Small intestine (tissue), 16 donors: ENCODE results near the gene ZNF783. TPM values are rescaled to one million over a fixed set of nuclear protein-coding genes. Genes with fewer than 3 reads are reported as not detected.

ENCODE experiments used
- DNase-seq, 2 donors: peaks; one replicate each; pipeline versions ENCODE4 v3.0.0 to v3.0.0-alpha.2; 2013
- FAIRE-seq: peaks from 2 replicates; lab custom pipeline; 2012; peaks lifted over from hg19 to GRCh38; lab: Jason Lieb, UNC
- H3K27ac ChIP-seq, 3 donors: one replicate each; pipeline ENCODE4 v1.5.1; 2013; ENCODE audit warnings: low read length in 2 of 3, mild to moderate bottlenecking in 2 of 3, control low read depth in 1 of 3, inconsistent platforms in 1 of 3, low read depth in 1 of 3, moderate library complexity in 1 of 3
- H3K27me3 ChIP-seq, 3 donors: one replicate each; pipeline ENCODE4 v1.6.1; 2013; ENCODE audit warnings: low read length in 3 of 3, inconsistent platforms in 1 of 3; ENCODE audit not compliant: control insufficient read depth in 3 of 3, insufficient read depth in 3 of 3
- H3K36me3 ChIP-seq, 3 donors: one replicate each; pipeline ENCODE4 v1.6.1; 2013; ENCODE audit warnings: low read length in 3 of 3, inconsistent platforms in 1 of 3, low read depth in 1 of 3, mild to moderate bottlenecking in 1 of 3, moderate library complexity in 1 of 3; ENCODE audit not compliant: control insufficient read depth in 3 of 3, insufficient read depth in 2 of 3
- H3K4me1 ChIP-seq, 3 donors: one replicate each; pipeline ENCODE4 v1.6.1; 2013; ENCODE audit warnings: low read length in 2 of 3, inconsistent platforms in 1 of 3, low read depth in 1 of 3, mild to moderate bottlenecking in 1 of 3, moderate library complexity in 1 of 3; ENCODE audit not compliant: control insufficient read depth in 3 of 3, insufficient read depth in 2 of 3
- H3K4me3 ChIP-seq, 3 donors: one replicate each; pipeline ENCODE4 v1.5.1; 2013; ENCODE audit warnings: low read length in 3 of 3, control low read depth in 1 of 3, inconsistent platforms in 1 of 3, low read depth in 1 of 3, mild to moderate bottlenecking in 1 of 3, moderate library complexity in 1 of 3
- H3K9me3 ChIP-seq, 2 donors: one replicate each; pipeline ENCODE4 v1.6.1; 2013; ENCODE audit warnings: low read depth in 1 of 2, low read length in 1 of 2; ENCODE audit not compliant: control insufficient read depth in 2 of 2, insufficient read depth in 1 of 2
- WGBS, 3 donors: extraction: QIAGEN DNeasy Blood & Tissue Kit; methylation state at CpG; one replicate each; pipeline ENCODE4 v1.1.7; 2013; 5-methylcytosine and 5-hydroxymethylcytosine counted together
- long read RNA-seq, 10 donors: transcript quantifications; one replicate each; lab custom pipeline, GENCODE V29; 2026
- polyA plus RNA-seq, 4 donors: library from polyadenylated mRNA; stranded (reverse) in 3 of 4; unstranded in 1 of 4; fragments of 200-250 nt in 3 of 4; fragments of 120-200 nt in 1 of 4; gene quantifications; one replicate each; pipeline versions ENCODE4 v1.2.1 to v1.2.3, GENCODE V29; 2013
- donor health status: healthy with polysubstance abuse.
- donor health status: control.
- donor health status: control.
- donor health status: Bipolar disorder and iron deficiency.
- donor health status: healthy.

The ZNF783 gene
- 1 to 10 TPM; 3.2 to 9.8 (median 5.0) TPM for polyA plus RNA-seq
- long read RNA-seq, donor 1: 0 reads
- long read RNA-seq, donor 2: 0 reads
- long read RNA-seq, donor 3: 0 reads
- long read RNA-seq, donor 4: 0 reads
- long read RNA-seq, donor 5: 0 reads
- long read RNA-seq, donor 6: 0 reads
- long read RNA-seq, donor 7, full-length matches to known transcripts: 1 of 1 reads
- long read RNA-seq, donor 7, partial matches to known transcripts: 0 of 1 reads
- long read RNA-seq, donor 7, other reads (novel, unspliced or antisense): 0 of 1 reads
- long read RNA-seq, donor 8: 0 reads
- long read RNA-seq, donor 9: 0 reads
- long read RNA-seq, donor 10: 0 reads

- H3K4me3 ChIP-seq: peak within 1 kb of the TSS; percentile 48 to 71 (median 63)
- FAIRE-seq: no peak
- 0 to 2% (median 1%) methylated on average over 71 to 115 of the region's 115 CpGs for WGBS, 3 donors
These were observed at the start of gene ZNF783 for GRCh38 chr7:149261829-149262617. ZNF783 (plus strand) TSS chr7:149262196; CDS start chr7:149262334, 138 bp downstream.

DNA sequence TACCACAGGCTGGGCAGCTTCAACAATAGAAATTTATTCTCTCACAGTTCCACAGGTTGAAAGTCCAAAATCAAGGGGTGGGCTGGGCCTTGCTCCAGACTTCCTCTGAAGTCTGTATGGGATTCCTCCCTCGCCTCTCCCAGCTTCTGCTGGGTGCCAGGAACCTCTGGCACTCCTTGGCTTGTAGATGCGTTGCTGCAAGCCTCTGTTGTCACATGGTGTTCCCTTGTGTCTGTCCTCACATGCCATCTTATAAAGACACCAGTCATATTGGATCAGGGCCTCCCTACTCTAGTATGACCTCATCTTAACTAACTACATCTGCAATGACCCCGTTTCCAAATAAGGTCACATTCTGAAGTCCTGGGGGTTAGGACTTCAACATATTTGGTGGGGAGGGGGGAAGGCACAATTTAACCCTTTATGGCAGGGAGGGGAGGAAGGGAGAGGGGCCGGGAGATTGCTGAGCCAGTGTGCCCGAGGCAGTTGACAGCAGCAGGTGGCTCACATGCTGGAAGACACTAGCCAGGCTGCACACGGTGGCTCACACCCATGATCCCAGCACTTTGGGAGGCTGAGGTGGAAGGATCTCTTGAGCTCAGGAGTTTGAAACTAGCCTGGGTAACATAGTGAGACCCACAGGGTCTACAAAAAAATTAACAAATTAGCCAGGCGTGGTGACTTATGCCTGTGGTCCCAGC lies 47.8 kb upstream of the ZNF783 start:
- FAIRE-seq (no peak), DNase-seq (no peak)
- 78 to 85% (median 85%) methylated on average over 7 of the region's 7 CpGs for WGBS, 3 donors

More at GRCh38 chr7:149261829-149262617, at the start of gene ZNF783:
- Histone ChIP-seq H3K9me3 (peaks cover 0 to 2% of the 10 kb centered on the region in 2 donors), H3K4me1 (peaks cover 0 to 4% (median 3%) of the 10 kb centered on the region in 3 donors), H3K36me3 (peaks cover 9 to 24% (median 9%) of the 10 kb centered on the region in 3 donors), H3K27ac (peak within 1 kb of the TSS; percentile 69 to 97 (median 94)), H3K27me3 (no peaks in the 10 kb centered on the region)
- peak; percentile 86 to 97 for DNase-seq

GRCh38 chr7:149216402-149216801 lies 45.6 kb upstream of the ZNF783 start:
- Histone ChIP-seq H3K4me3 (no peak overlapping the region), H3K9me3 (no peaks in the 10 kb centered on the region), H3K27me3 (no peaks in the 10 kb centered on the region), H3K27ac (no peak overlapping the region), H3K36me3 (peaks cover 23 to 84% (median 37%) of the 10 kb centered on the region in 3 donors), H3K4me1 (no peaks in the 10 kb centered on the region)
- DNase-seq (no peak), FAIRE-seq (no peak)
- WGBS, 3 donors: 38 to 73% (median 50%) methylated on average over 2 of the region's 2 CpGs

More for the DNA sequence above, 47.8 kb upstream of the ZNF783 start:
- no peaks in the 10 kb centered on the region for H3K4me1 ChIP-seq
- no peaks in the 10 kb centered on the region for H3K9me3 ChIP-seq
- H3K27ac ChIP-seq: no peak overlapping the region
- peaks cover 28 to 86% (median 39%) of the 10 kb centered on the region in 3 donors for H3K36me3 ChIP-seq
- no peak overlapping the region for H3K4me3 ChIP-seq
- H3K27me3 ChIP-seq: no peaks in the 10 kb centered on the region

DNA sequence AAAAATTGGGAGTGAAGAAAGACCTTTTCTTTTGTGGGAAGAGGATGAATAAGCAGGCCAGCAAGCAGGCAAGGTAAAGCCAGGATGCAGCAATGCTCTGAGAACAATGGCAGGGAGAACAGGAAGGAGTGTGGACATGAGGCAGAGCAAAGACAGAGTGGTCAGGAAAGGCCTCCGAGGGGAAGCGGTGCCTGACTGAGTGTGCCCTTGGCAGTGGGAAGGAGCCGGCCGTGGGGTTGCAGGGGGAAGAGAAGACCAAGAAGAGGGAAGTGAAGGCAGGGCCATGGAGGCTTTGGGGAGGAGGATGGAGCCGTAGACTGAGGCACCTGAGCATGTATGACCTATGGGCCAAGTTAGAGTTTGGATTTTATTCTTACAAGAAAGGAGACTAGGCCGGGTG lies 44.4 kb upstream of the ZNF783 start:
- peaks cover 19 to 86% (median 35%) of the 10 kb centered on the region in 3 donors for H3K36me3 ChIP-seq
- no peaks in the 10 kb centered on the region for H3K9me3 ChIP-seq
- FAIRE-seq: no peak
- H3K27ac ChIP-seq: no peak overlapping the region
- 87 to 92% (median 90%) methylated on average over 6 of the region's 6 CpGs for WGBS, 3 donors
- no peak for DNase-seq
- H3K4me3 ChIP-seq: no peak overlapping the region
- H3K27me3 ChIP-seq: no peaks in the 10 kb centered on the region
- H3K4me1 ChIP-seq: no peaks in the 10 kb centered on the region

GRCh38 chr7:149218469-149219420 lies 43.3 kb upstream of the ZNF783 start:
- WGBS, 3 donors: 85 to 86% (median 85%) methylated on average over 10 of the region's 10 CpGs
- DNase-seq (no peak), FAIRE-seq (no peak)
- Histone ChIP-seq H3K9me3 (no peaks in the 10 kb centered on the region), H3K4me3 (no peak overlapping the region), H3K27me3 (no peaks in the 10 kb centered on the region), H3K36me3 (peaks cover 13 to 82% (median 34%) of the 10 kb centered on the region in 3 donors), H3K4me1 (no peaks in the 10 kb centered on the region), H3K27ac (peak overlapping the region in 1 of 3 donors; percentile 24)

GRCh38 chr7:149220534-149220933 lies 41.5 kb upstream of the ZNF783 start:
- peaks cover 12 to 79% (median 38%) of the 10 kb centered on the region in 3 donors for H3K36me3 ChIP-seq
- H3K9me3 ChIP-seq: peaks cover 0 to 3% of the 10 kb centered on the region in 2 donors
- H3K4me1 ChIP-seq: no peaks in the 10 kb centered on the region
- no peaks in the 10 kb centered on the region for H3K27me3 ChIP-seq
- DNase-seq (no peak), FAIRE-seq (no peak)
- 80 to 88% (median 82%) methylated on average over 6 of the region's 6 CpGs for WGBS, 3 donors
- no peak overlapping the region for H3K27ac ChIP-seq
- H3K4me3 ChIP-seq: no peak overlapping the region

DNA sequence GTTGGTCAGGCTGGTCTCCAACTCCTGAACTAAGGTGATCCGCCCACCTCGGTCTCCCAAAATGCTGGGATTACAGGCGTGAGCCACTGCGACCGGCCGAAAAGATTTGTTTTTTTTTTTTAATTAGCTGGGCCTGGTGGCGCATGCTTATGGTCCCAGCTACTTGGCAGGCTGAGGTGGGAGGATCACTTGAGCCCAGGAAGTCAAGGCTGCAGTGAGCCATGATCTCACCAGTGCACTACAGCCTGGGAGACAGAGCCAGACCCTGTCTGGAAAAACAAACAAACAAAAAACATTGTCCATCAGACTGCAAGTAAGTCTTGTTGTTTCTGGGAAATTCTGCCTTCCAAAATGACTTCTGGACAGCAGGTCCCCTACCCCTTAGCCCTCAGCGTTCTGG lies 38.8 kb upstream of the ZNF783 start:
- H3K4me1 ChIP-seq: no peaks in the 10 kb centered on the region
- peaks cover 6 to 65% (median 26%) of the 10 kb centered on the region in 3 donors for H3K36me3 ChIP-seq
- DNase-seq (no peak), FAIRE-seq (no peak)
- H3K9me3 ChIP-seq: peaks cover 0 to 3% of the 10 kb centered on the region in 2 donors
- 95 to 99% (median 96%) methylated on average over 8 of the region's 8 CpGs for WGBS, 3 donors
- no peak overlapping the region for H3K27ac ChIP-seq
- H3K27me3 ChIP-seq: no peaks in the 10 kb centered on the region
- H3K4me3 ChIP-seq: no peak overlapping the region
